ENCODE measurements around the gene LEMD2. TPM values are rescaled to one million over a fixed set of nuclear protein-coding genes. Genes with fewer than 3 reads are reported as not detected.

LEMD2 gene
- total RNA-seq, 4 donors from 2014 or later, result 37.7 to 47.2 (median 42.3) TPM

DNA sequence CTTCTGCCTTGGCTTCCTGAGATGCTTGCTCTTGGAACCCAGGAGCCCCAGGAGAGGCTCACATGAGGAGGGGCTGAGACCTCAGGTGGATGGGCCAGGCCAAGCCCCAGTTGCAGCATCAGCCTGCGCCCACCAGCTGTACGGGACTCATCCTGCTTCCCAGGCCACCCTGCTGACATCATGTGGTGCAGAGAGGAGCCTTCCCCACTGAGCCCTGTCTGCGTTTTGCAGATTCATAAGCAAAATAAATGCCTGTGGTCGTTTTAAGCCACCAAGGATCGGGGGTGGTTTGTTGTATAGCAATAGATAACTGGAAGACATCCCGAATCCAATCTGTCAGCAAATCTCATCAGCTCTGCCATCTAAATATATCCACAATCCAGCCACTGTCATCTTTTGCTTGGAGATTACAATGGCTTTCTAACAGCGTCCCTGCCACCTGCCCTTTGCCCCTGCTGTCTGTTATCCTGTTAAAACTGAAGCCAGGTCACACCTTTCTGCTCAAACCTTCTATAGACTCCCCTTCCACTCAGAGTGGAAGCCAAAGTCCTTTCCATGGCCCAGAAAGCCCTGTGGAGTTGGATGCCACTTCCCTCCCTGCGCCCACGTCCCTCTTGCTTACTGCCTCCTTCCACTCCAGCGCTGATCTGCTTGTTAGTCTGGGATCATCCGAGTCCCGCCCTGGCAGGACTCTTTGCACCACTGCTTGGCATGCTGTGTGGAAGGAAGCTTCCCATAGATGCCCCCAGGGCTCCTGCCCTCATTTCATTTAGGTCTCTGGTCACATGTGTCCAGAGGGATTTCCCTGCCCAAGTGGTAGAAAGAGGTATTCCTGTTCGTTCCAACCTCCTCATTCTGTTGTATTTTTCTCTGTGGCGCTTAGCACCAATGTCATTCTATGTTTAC lies 38.9 kb upstream of the LEMD2 start:
- Histone ChIP-seq H3K4me1 (no peaks in the 10 kb centered on the region), H3K4me3 (no peak overlapping the region), H3K36me3 (no peaks in the 10 kb centered on the region), H3K9me3 (no peaks in the 10 kb centered on the region), H3K27me3 (peaks cover 0 to 45% (median 0%) of the 10 kb centered on the region in 4 donors), H3K27ac (no peak overlapping the region)
- 76 to 84% methylated on average over 4 to 11 of the region's 14 CpGs for WGBS, 2 donors
- TF ChIP-seq, protein P1, sequence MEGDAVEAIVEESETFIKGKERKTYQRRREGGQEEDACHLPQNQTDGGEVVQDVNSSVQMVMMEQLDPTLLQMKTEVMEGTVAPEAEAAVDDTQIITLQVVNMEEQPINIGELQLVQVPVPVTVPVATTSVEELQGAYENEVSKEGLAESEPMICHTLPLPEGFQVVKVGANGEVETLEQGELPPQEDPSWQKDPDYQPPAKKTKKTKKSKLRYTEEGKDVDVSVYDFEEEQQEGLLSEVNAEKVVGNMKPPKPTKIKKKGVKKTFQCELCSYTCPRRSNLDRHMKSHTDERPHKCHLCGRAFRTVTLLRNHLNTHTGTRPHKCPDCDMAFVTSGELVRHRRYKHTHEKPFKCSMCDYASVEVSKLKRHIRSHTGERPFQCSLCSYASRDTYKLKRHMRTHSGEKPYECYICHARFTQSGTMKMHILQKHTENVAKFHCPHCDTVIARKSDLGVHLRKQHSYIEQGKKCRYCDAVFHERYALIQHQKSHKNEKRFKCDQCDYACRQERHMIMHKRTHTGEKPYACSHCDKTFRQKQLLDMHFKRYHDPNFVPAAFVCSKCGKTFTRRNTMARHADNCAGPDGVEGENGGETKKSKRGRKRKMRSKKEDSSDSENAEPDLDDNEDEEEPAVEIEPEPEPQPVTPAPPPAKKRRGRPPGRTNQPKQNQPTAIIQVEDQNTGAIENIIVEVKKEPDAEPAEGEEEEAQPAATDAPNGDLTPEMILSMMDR (IDR thresholded peaks at IDR 0.05), result no peak
- TF ChIP-seq POLR2A (IDR thresholded peaks at IDR 0.05), result no peak
- DNase-seq, result no peak
- intact Hi-C loops (cut with DNase I), result no loop called here

DNA sequence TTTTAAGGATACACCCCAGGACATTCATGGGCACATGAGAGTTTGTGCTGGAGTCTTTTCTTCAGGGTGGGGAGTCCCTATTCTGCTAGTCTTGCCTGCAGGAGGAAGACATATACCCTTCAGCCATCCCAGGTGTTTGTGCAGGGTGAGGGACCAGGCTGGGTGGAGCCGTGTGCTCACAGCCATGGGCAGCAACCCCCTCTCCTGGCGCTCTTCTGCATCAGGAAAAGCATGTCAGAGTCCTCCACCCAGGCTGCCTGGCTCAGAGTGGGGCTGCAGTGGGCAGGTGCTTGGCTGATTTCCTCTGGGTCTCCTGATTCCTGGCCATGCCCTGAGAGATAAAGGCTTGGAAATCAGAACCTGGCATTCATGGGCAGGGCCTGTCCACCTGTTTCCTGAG lies 37.6 kb upstream of the LEMD2 start:
- no peaks in the 10 kb centered on the region for H3K4me1 ChIP-seq
- no peak overlapping the region for H3K4me3 ChIP-seq
- no peaks in the 10 kb centered on the region for H3K36me3 ChIP-seq
- no peak overlapping the region for H3K27ac ChIP-seq
- peaks cover 0 to 57% (median 0%) of the 10 kb centered on the region in 4 donors for H3K27me3 ChIP-seq
- TF ChIP-seq, protein P1 (IDR thresholded peaks at IDR 0.05), result no peak
- TF ChIP-seq POLR2A (IDR thresholded peaks at IDR 0.05), result no peak
- H3K9me3 ChIP-seq, result no peaks in the 10 kb centered on the region
- intact Hi-C loops (cut with DNase I), result no loop called here
- WGBS, 2 donors, result 20% methylated on average over 1 of the region's 2 CpGs; no CpG with 5 or more reads in 1 of the 2 donors
- DNase-seq, result no peak

DNA sequence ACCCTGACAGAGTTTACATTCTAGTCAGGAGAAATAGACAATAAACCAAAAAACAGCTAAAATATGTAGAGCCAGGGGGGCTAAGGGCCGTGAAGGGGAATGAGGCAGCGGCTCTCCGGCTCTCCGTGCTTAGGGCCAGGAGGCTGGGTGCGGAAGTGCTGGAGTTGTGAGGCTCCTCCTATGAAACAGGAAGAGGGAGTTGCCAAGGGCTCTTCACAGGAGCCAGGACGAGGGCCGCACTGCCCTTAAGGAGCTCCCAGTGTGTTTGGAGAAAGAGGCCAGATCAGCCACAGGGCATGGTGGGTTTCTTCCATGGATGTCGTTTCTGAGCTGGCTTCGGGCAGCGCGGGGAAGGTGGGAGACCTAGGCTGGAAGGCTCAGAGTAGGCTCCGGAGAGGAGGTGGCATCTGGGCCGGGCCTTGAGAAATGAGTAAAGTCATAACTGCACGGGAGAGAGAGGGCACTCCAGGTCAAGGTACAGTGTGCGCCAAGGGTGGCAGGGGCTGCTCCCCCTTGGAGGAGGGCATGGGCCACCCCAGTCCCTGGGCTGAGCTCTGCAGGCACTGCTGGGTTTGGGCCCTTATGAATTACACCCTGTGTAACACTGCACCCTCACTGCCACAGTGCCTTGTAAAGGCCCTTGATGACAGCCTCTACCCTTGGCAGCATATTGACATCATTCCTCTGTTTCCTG lies 35.7 kb upstream of the LEMD2 start:
- no peak for TF ChIP-seq POLR2A (IDR thresholded peaks at IDR 0.05)
- TF ChIP-seq, protein P1 (IDR thresholded peaks at IDR 0.05), result no peak
- Histone ChIP-seq H3K27me3 (peaks cover 0 to 59% (median 0%) of the 10 kb centered on the region in 4 donors), H3K4me3 (no peak overlapping the region), H3K4me1 (no peaks in the 10 kb centered on the region), H3K27ac (no peak overlapping the region), H3K36me3 (no peaks in the 10 kb centered on the region), H3K9me3 (no peaks in the 10 kb centered on the region)
- no peak for DNase-seq
- intact Hi-C loops (cut with DNase I), result no loop called here
- WGBS, 2 donors, result 59 to 62% methylated on average over 12 to 14 of the region's 15 CpGs

DNA sequence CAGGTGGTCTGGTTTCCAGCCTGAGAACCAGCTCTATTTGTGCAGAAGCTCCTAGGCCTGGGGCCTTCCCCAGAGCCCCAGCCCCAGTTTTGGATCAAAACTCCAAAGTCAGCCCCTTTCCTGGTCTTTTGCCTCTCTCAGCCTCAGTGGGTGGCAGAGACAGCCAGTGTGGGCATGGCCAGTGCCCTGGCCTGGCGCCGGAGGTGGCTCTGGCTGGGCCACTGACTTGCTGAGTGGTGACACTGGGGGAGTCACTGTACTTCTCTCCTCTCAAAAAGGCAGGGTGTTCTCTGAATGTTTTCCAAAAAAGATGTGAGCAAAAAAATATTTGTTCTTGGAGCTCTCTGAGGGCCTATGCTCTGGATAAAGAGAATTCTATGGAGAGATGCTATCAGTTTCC lies 34.9 kb upstream of the LEMD2 start:
- H3K9me3 ChIP-seq, result no peaks in the 10 kb centered on the region
- intact Hi-C loops (cut with DNase I), result no loop called here
- WGBS, 2 donors, result no CpG with 5 or more reads among the region's 2 CpGs
- H3K27me3 ChIP-seq, result peaks cover 0 to 61% (median 0%) of the 10 kb centered on the region in 4 donors
- no peak overlapping the region for H3K27ac ChIP-seq
- no peaks in the 10 kb centered on the region for H3K4me1 ChIP-seq
- TF ChIP-seq POLR2A (IDR thresholded peaks at IDR 0.05), result no peak
- TF ChIP-seq, protein P1 (IDR thresholded peaks at IDR 0.05), result no peak
- H3K4me3 ChIP-seq, result no peak overlapping the region
- DNase-seq, result no peak
- no peaks in the 10 kb centered on the region for H3K36me3 ChIP-seq

Measured in esophagus squamous epithelium (tissue), 5 donors.